Activated CD4-positive, alpha-beta memory T cell treated with anti-CD3 and anti-CD28 coated beads for 36 hours (primary cell): Measurements from ENCODE around the gene BLVRA. TPM values are rescaled to one million over a fixed set of nuclear protein-coding genes. Genes with fewer than 3 reads are reported as not detected.
"Not testable (repeated sequence)": the region's sequence is repeated elsewhere in the genome, so short reads cannot be mapped to it uniquely, and the experiment has no call there.

Experiments used
- CTCF ChIA-PET: fragments of 350-600 bp; sonication (Branson Sonifier 250); formaldehyde crosslinking; loops from one replicate; lab custom pipeline; 2021; ENCODE audit warnings: antibody characterized with exemption, inconsistent platforms; lab: Charles Lee
- POLR2A ChIA-PET: fragments of 350-600 bp; sonication (Branson Sonifier 250); formaldehyde crosslinking; loops from one replicate; lab custom pipeline; 2021; ENCODE audit warnings: antibody characterized with exemption; lab: Charles Lee
- DNase-seq: peaks from one replicate; pipeline ENCODE4 v3.0.0-alpha.2; 2020
- H3K27ac Mint-ChIP-seq: one replicate; pipeline ENCODE4 v1.8.0; 2021; ENCODE audit warnings: mixed read lengths
- H3K27me3 Mint-ChIP-seq: one replicate; pipeline ENCODE4 v1.8.0; 2021; ENCODE audit warnings: mixed read lengths
- H3K36me3 Mint-ChIP-seq: one replicate; pipeline ENCODE4 v1.8.0; 2021; ENCODE audit warnings: mixed read lengths
- H3K4me1 Mint-ChIP-seq: one replicate; pipeline ENCODE4 v1.8.0; 2021; ENCODE audit warnings: low read depth, mixed read lengths
- H3K4me3 Mint-ChIP-seq: one replicate; pipeline ENCODE4 v1.8.0; 2021; ENCODE audit warnings: mild to moderate bottlenecking, mixed read lengths
- H3K9me3 Mint-ChIP-seq: one replicate; pipeline ENCODE4 v1.8.0; 2021; ENCODE audit warnings: mixed read lengths
- intact Hi-C: fragments of 100-400 bp; cut with micrococcal nuclease; formaldehyde crosslinking; loops from one replicate; pipeline ENCODE4 v1.15.1; 2023
- total RNA-seq, 2 experiments: library from RNA; stranded (reverse); gene quantifications; one replicate each; pipeline ENCODE4 v1.2.3, GENCODE V29; 2021

BLVRA gene
- total RNA-seq, 2 experiments from 2014 or later: 46.1 to 47.4 TPM

- Mint-ChIP-seq H3K4me1 (peaks cover 32% of the 10 kb centered on the region), H3K27me3 (no peaks in the 10 kb centered on the region), H3K27ac (peak within 1 kb of the TSS; percentile 79), H3K4me3 (peak within 1 kb of the TSS; percentile 94), H3K9me3 (no peaks in the 10 kb centered on the region), H3K36me3 (peaks cover 5% of the 10 kb centered on the region)
- POLR2A ChIA-PET: interaction anchor here (0.6 to 1.5 kb wide), 6 partner anchors 21 to 146 kb away, joined by 3 to 5 read pairs (median 3); partner anchors contain the start of gene STK17A
- CTCF ChIA-PET: interaction anchor here (0.5 to 5.8 kb wide), 11 partner anchors 8 to 312 kb away, joined by 3 to 56 read pairs (median 4); partner anchors contain the start of genes BLVRA and STK17A
- intact Hi-C loops: loop anchor here (1.0 to 10.0 kb wide), 4 partner anchors 33 to 795 kb away; partner anchors contain the start of genes MRPL32, PSMA2 and STK17A
- DNase-seq: peak; percentile 89
Measured at GRCh38 chr7:43729214-43729923, 29.1 kb upstream of the BLVRA start, which contains the start of gene COA1. TSS of gene COA1 (minus strand) at chr7:43729523. CDS start at chr7:43648614, 80,909 bp downstream.

- Mint-ChIP-seq H3K4me1 (peaks cover 33% of the 10 kb centered on the region), H3K36me3 (peaks cover 5% of the 10 kb centered on the region), H3K4me3 (peak overlapping the region; percentile 94), H3K9me3 (no peaks in the 10 kb centered on the region), H3K27me3 (no peaks in the 10 kb centered on the region), H3K27ac (peak overlapping the region; percentile 79)
- CTCF ChIA-PET: interaction anchor here (0.5 to 5.8 kb wide), 10 partner anchors 9 to 311 kb away, joined by 3 to 56 read pairs (median 7); partner anchors contain the start of genes BLVRA and STK17A
- no peak for DNase-seq
- intact Hi-C loops: loop anchor here (1.0 to 10.0 kb wide), 5 partner anchors 32 to 795 kb away; partner anchors contain the start of genes MRPL32, PSMA2 and STK17A
- POLR2A ChIA-PET: interaction anchor here (0.6 to 1.5 kb wide), 6 partner anchors 21 to 147 kb away, joined by 3 to 5 read pairs (median 3); partner anchors contain the start of gene STK17A
Measured at GRCh38 chr7:43729924-43730248, 28.6 kb upstream of the BLVRA start.

- POLR2A ChIA-PET, H3K4me3 Mint-ChIP-seq, DNase-seq, H3K27ac Mint-ChIP-seq, H3K27me3 Mint-ChIP-seq, H3K36me3 Mint-ChIP-seq, H3K9me3 Mint-ChIP-seq: not testable (repeated sequence)
- CTCF ChIA-PET: interaction anchor here (0.8 to 5.8 kb wide), 3 partner anchors 31 to 149 kb away, joined by 3 to 56 read pairs (median 12); partner anchors contain the start of gene STK17A
- intact Hi-C loops: loop anchor here (10.0 kb wide), 1 partner anchor 417 kb away; no protein-coding TSS in a partner anchor
- peaks cover 41% of the 10 kb centered on the region for H3K4me1 Mint-ChIP-seq
Measured at GRCh38 chr7:43731494-43731893, 27.0 kb upstream of the BLVRA start.

GRCh38 chr7:43734575-43735332 is 23.7 kb upstream of the BLVRA start:
- not testable (repeated sequence) for H3K36me3 Mint-ChIP-seq, H3K27me3 Mint-ChIP-seq, H3K9me3 Mint-ChIP-seq
- H3K27ac Mint-ChIP-seq: peak overlapping the region; percentile 51
- peak overlapping the region; percentile 20 for H3K4me3 Mint-ChIP-seq
- H3K4me1 Mint-ChIP-seq: peaks cover 22% of the 10 kb centered on the region
- ChIA-PET POLR2A (interaction anchor here (1.0 to 3.0 kb wide), 3 partner anchors 16 to 152 kb away, joined by 3 to 19 read pairs (median 5); partner anchors contain the start of gene STK17A), CTCF (interaction anchor here (1.1 to 1.7 kb wide), 4 partner anchors 35 to 152 kb away, joined by 5 to 7 read pairs (median 6); partner anchors contain the start of gene STK17A)
- intact Hi-C loops: loop anchor here (1.0 to 10.0 kb wide), 2 partner anchors 22 to 420 kb away; no protein-coding TSS in a partner anchor
- peak; percentile 27 for DNase-seq

- POLR2A ChIA-PET: interaction anchor here (0.6 to 3.0 kb wide), 6 partner anchors 15 to 153 kb away, joined by 3 to 19 read pairs (median 4); partner anchors contain the start of gene STK17A
- CTCF ChIA-PET: interaction anchor here (0.6 to 1.9 kb wide), 4 partner anchors 103 to 629 kb away, joined by 3 to 8 read pairs (median 6); partner anchors contain the start of gene STK17A
- Mint-ChIP-seq H3K4me1 (peaks cover 22% of the 10 kb centered on the region), H3K36me3 (no peaks in the 10 kb centered on the region), H3K27me3 (no peaks in the 10 kb centered on the region), H3K27ac (peak overlapping the region; percentile 49), H3K4me3 (no peak overlapping the region), H3K9me3 (no peaks in the 10 kb centered on the region)
- peak; percentile 51 for DNase-seq
- intact Hi-C loops: loop anchor here (1.0 to 10.0 kb wide), 2 partner anchors 21 to 421 kb away; no protein-coding TSS in a partner anchor
Measured at GRCh38 chr7:43735403-43735801, 23.1 kb upstream of the BLVRA start.

DNA sequence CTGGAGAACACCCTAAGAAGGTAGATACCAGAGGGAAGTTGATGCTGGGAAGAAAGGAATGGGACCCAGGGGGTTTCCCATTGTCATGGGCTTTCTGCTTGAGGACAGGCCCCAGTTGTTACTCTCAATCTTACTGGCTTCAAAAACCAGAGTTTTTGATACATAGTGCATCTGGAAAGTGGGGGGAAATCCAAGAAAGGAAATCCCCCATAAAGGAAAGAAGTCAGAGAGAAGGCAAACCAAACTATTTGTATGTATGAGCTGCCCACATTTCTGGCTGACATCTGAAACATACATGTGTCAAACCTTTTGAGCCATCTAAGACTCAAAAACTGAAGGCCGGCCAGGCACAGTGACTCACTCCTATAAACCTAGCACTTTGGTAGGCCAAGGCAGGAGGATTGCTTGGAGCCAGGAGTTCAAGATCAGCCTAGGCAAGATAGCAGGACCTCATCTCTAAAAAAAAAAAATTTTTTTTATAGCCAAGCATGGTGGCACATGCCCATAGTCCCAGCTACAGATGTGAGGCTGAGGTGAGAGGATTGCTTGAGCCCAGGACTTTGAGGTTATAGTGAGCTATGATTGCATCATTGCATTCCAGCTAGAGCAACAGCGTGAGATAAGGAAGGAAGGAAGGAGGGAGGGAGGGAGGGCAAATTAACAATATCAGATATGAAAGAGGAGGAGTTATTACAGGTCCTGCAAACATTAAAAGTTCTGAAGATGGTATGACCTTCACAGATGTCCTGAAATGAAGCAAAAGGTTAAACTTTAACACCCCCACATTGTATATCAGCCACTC is 22.5 kb upstream of the BLVRA start:
- no peaks in the 10 kb centered on the region for H3K36me3 Mint-ChIP-seq
- intact Hi-C loops: loop anchor here (1.0 to 10.0 kb wide), 3 partner anchors 15 to 421 kb away; no protein-coding TSS in a partner anchor
- peaks cover 22% of the 10 kb centered on the region for H3K4me1 Mint-ChIP-seq
- no peaks in the 10 kb centered on the region for H3K27me3 Mint-ChIP-seq
- CTCF ChIA-PET: interaction anchor here (0.6 to 1.9 kb wide), 7 partner anchors 10 to 630 kb away, joined by 3 to 9 read pairs (median 4); partner anchors contain the start of genes BLVRA and STK17A
- H3K4me3 Mint-ChIP-seq: no peak overlapping the region
- no peaks in the 10 kb centered on the region for H3K9me3 Mint-ChIP-seq
- H3K27ac Mint-ChIP-seq: peak overlapping the region; percentile 49
- peak; percentile 76 for DNase-seq
- POLR2A ChIA-PET: interaction anchor here (0.6 to 3.0 kb wide), 6 partner anchors 15 to 153 kb away, joined by 3 to 19 read pairs (median 4); partner anchors contain the start of gene STK17A

- H3K9me3 Mint-ChIP-seq: no peaks in the 10 kb centered on the region
- intact Hi-C loops: loop anchor here (10.0 kb wide), 1 partner anchor 423 kb away; no protein-coding TSS in a partner anchor
- H3K4me3 Mint-ChIP-seq: no peak overlapping the region
- no peak overlapping the region for H3K27ac Mint-ChIP-seq
- CTCF ChIA-PET: interaction anchor here (1.2 to 1.9 kb wide), 3 partner anchors 21 to 155 kb away, joined by 3 to 9 read pairs (median 8); partner anchors contain the start of genes BLVRA and STK17A
- POLR2A ChIA-PET: interaction anchor here (3.0 kb wide), 1 partner anchor 13 kb away, joined by 19 read pairs; no protein-coding TSS in a partner anchor
- no peaks in the 10 kb centered on the region for H3K36me3 Mint-ChIP-seq
- DNase-seq: no peak
- peaks cover 22% of the 10 kb centered on the region for H3K4me1 Mint-ChIP-seq
- no peaks in the 10 kb centered on the region for H3K27me3 Mint-ChIP-seq
Measured at GRCh38 chr7:43737467-43738127, 20.9 kb upstream of the BLVRA start.

DNA sequence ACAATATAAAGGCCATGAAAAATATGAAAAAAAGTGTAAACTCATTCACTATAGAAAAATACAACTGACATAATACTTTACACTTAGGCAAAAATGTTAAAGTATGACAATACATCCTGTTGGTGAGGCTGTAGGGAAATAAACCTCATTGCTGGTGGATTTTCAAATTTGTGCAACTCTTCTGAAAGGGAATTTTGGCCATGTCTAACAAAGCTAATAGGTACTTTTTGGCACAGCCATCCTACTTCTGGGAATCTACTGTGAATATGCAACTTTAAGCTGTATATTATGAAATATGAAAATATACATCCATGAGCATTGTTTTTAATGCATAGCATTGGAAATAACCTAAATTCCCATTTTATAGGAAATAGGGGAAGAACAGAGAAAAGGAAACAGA is 15.8 kb upstream of the BLVRA start:
- CTCF ChIA-PET: no interaction called here
- H3K27ac Mint-ChIP-seq: no peak overlapping the region
- no peaks in the 10 kb centered on the region for H3K36me3 Mint-ChIP-seq
- no peaks in the 10 kb centered on the region for H3K27me3 Mint-ChIP-seq
- H3K4me1 Mint-ChIP-seq: no peaks in the 10 kb centered on the region
- POLR2A ChIA-PET: no interaction called here
- intact Hi-C loops: no loop called here
- no peak for DNase-seq
- H3K9me3 Mint-ChIP-seq: no peaks in the 10 kb centered on the region
- no peak overlapping the region for H3K4me3 Mint-ChIP-seq

DNA sequence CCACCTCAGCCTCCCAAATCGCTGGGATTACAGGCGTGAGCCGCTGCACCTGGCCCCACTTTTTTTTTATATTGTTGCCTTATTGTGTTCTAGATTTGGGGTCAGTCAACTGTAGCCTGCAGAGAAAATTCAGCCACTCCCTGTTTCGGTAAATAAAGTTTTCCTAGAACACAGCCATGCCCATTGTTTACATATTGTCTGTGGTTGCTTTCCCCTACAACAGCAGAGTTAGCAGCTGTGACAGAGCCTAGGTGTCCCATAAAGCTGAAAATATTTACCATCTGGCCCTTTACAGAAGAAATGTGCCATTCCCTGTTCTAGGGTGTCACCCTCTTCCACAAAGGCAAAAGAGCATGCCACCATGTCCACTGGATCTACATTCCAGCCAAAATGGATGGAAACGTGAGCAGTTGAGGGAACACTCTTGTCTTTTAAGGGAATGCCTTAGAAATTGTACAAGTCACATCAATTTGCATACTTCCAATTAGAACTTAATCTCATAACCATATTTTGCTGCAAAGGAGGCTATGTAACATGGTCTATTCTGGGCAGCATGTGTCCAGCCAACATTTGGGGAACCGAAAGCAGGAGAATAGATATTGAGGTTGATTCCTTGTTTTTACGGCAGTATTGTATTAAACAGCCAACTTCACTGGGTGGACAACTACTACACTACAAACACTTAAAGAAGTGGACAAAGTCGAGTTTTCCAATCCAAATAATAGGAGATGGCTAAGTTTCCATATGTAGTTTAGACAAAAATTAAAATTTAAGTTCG is 11.0 kb upstream of the BLVRA start:
- CTCF ChIA-PET: no interaction called here
- intact Hi-C loops: no loop called here
- DNase-seq: no peak
- POLR2A ChIA-PET: no interaction called here
- H3K36me3 Mint-ChIP-seq: no peaks in the 10 kb centered on the region
- no peak overlapping the region for H3K27ac Mint-ChIP-seq
- no peaks in the 10 kb centered on the region for H3K9me3 Mint-ChIP-seq
- peaks cover 12% of the 10 kb centered on the region for H3K4me1 Mint-ChIP-seq
- peaks cover 3% of the 10 kb centered on the region for H3K27me3 Mint-ChIP-seq
- no peak overlapping the region for H3K4me3 Mint-ChIP-seq
